Stimulated activated CD4-positive, alpha-beta T cell treated with anti-CD3 and anti-CD28 coated beads, Interleukin-15, amount 100 ng/mL, for 1 hour (primary cell): ENCODE results near the gene RBMS3.

Experiments
- DNase-seq, 2 donors: peaks; one replicate each; pipeline ENCODE4 v3.0.0-alpha.2; 2020; ENCODE audit warnings: low read depth in 1 of 2, low spot score in 1 of 2

Gene RBMS3

GRCh38 chr3:29711255-29711771 lies 430.4 kb downstream of the RBMS3 start:
- DNase-seq: no peak

DNA sequence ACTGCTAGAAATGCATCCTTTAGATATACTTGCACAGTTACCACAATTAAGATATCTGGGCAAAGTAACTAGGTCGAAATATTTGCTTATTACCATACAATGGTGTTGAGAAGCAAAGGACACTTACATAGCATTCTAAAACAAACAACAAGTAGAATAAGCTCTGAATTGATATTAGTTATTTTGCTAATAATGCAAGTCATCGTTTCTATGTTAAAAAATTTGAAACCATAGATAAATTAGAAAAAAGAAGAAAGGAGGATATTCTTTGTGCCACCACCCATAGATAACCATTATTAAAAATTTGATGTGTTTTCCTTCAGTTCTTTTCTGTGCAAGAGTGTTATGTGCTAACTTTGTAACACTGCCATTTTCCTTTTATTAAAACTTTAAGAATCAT lies 435.3 kb downstream of the RBMS3 start:
- no peak for DNase-seq

- DNase-seq: no peak
These were observed 437.8 kb downstream of the RBMS3 start for GRCh38 chr3:29718661-29719065.

DNA sequence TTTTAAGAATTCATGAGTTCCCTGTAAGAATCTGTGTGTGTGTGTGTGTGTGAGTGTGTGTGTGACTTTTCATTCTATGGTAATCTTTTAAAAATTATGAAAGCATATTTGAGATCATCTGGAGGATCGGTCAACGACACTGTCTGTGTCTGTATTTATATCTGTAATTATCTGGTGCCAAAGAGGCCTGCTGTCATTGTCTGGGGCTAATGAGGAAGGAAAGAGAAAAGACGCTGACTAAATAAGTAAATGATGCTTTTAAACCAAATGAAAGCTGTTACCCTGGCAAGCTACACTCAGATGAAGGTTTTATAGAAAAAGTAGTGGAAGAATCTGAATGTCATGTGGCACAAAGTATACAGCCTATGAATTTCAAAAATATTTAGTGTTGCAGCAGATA lies 439.8 kb downstream of the RBMS3 start:
- DNase-seq: no peak

DNA sequence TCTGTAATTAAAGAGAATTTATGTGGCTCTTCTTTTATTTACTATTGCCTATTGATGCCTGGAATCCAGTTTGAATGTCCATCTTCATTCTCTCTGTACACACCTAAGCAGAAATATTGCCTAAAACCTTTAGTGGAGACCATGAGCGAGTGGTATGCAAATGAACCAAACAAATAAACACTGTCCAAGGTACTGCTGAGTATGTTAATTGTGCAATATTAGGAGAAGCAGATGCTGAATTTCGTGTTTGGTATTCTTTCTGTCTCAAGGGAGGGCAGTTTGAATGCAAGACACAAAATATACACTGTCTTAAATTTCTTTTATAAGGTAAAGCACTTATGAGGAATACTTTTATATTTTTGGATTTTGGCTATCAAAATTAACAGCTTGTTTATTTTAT lies 440.9 kb downstream of the RBMS3 start:
- DNase-seq: no peak

GRCh38 chr3:29731050-29731449 lies 450.2 kb downstream of the RBMS3 start:
- DNase-seq: no peak

GRCh38 chr3:29741231-29741630 lies 460.4 kb downstream of the RBMS3 start:
- no peak for DNase-seq

DNA sequence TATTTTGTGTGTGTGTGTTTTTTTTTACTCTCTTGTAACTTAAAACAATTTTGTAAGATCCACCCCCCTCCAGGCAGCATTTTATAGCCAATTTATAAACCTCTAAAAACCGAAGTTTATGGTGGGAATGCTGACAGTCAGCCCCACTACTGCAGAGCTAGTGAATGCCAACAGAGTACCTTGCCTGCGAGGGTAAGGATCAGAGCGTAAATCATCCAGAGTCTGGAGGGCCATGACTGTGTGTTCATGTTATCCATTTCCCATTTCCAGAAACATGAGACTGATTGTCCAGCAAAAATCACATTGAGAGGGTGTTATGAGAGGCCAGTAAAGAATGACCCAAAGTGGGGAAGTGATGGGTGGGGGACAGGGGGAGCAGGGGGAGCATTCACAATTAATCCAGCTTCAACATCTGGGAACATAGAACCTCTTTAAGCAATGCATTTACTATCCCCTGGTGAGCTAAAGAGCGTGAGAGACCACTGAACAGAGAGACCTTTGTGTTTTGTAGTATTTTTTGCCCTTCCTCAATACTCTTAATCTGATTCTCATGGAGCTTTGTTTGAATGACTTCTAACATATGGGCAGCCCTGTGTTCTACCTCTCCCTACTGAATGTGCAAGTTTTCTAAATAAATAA lies 464.5 kb downstream of the RBMS3 start:
- DNase-seq: no peak

GRCh38 chr3:29746163-29746760 lies 465.4 kb downstream of the RBMS3 start:
- no peak for DNase-seq

DNA sequence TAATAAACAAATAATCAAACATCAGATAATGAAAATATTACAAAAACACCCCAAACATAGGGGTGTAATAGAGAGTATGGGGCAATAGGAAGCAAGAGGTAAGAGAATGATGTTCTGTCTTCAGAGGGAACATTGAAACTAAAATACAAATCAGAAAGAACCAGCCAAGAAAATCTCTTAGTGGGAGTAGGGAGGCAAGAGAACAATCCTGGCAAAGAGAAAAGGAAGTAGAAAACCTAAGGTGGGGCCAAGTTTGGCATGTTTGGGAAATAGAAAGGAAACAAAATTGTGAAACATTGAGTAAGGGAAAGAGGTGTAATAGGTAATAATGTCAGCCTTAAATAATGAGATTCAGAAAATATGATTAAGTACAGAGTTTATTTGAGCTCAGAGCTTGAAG lies 467.1 kb downstream of the RBMS3 start:
- DNase-seq: no peak

DNA sequence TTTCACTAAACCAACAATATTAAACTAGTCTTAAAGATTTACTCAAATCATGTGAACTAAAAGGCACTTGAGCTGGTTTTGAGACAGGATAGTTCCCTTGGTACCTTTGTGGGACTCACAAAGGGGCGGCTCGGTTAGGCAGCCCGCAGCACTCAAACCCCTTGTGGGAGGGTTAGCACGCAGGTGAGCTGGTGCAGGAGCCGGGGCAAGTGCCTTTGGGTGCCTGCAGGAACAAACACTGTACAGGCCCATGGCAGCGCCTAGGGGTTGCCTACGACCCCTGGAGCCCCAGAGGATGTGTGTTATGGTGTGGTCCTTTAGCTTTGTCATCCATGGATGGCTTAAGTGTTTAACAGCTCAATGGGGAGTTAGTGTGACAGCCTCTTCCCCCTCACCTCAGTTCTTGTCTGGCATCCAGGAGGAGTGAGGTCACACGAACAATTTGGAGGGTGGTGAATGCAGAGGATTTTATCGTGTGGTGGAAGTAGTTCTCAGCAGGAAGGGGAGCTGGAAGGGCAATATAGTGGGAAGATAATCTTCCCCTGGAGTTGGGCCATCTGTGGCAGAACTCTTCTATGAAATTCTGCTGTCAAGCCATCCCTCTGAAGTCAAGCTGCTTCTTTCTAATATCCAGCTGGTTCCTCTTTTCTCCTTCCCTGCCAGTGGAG lies 470.9 kb downstream of the RBMS3 start:
- peak in 1 of 2 donors; percentile 1 for DNase-seq

GRCh38 chr3:29754346-29754745 lies 473.5 kb downstream of the RBMS3 start:
- no peak for DNase-seq

GRCh38 chr3:29755416-29755815 lies 474.5 kb downstream of the RBMS3 start:
- no peak for DNase-seq

DNA sequence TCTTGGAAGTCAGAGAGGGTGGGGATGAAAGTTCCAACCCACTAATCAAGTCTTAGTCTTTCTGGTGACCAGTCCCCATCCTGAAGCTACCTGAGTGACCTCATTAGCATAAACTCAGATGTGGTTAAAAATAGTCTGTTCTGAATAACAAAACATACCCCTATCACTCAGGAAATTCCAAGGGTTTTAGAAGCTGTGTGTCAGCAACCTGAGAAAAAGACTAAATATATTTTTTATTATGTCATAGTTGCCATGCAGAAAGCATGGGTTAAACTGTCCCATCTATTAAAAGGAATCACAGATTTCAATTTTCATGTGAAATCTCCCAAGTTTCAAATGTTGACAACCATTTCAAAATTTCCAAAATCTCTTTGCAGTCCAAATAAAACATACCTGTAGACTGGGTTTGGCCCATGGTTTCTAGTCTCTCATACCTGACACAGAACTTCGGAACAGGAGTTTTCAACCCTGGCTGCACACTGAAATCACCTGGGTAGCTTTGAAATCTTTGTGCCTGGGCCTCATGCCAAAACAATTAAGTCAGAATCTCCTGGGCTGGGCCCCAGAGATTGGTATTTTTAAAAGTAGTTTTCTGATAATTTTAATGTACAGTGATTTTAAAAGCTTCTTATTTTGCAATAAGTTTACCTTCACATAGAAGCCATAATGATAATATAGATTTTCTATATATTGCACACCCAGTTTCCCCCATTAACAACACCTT lies 476.3 kb downstream of the RBMS3 start:
- no peak for DNase-seq

DNA sequence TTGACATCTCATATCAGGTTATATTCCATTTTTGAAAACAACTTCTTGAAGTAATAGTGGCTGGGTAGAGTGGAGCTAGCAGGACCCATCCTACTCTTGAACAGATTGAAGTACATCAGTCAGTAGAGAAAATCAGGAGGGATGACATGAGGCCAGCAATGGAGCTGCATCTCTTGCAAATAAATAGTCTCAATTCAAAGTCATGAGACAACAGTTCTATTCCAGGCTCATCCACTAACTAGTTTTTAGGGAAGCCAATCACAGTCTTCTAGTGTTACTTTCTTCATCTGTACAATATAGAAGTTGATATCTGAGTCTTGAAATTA lies 477.2 kb downstream of the RBMS3 start:
- DNase-seq: no peak

DNA sequence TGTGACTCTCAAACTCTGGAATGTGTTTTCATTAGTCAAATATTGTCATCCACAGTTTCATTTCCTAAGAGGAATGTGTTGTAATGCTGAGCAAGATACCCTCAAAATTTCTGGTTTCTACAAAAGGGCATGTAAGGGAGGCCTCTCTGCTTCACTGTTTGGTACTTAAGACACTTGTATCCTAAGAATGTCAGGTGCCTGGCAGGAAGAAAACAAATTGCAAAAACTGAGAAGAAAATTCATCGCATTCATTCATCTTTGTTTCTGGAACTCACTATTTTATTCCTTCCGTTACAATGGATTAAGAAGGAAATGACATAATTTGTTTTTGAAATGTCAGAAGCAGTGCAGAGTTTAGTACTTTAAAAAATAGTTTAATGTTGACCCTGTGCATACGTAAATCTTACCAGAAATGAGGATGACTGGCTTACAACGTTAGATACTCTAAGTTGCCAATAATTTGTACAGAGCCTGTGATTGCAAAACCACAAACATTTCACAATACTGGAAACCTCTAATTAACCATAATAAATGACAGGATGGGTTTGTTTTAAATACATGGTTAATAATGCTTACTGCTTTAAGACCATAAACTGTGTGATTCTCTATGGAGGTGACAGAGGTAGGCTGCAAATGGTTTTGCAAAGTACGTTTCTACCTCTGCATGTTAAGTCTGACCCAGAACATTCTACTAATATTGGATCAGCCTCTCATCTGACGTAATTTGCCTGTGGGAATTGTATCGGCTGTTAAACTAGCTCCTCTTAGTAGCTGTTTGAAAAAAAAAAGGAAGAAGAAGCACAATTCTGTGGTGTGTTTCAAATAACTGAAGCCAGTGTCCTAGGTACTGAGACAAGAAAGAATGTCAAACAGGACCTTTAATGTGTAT lies 477.8 kb downstream of the RBMS3 start:
- no peak for DNase-seq

GRCh38 chr3:29759411-29760225 lies 478.7 kb downstream of the RBMS3 start:
- DNase-seq: no peak

DNA sequence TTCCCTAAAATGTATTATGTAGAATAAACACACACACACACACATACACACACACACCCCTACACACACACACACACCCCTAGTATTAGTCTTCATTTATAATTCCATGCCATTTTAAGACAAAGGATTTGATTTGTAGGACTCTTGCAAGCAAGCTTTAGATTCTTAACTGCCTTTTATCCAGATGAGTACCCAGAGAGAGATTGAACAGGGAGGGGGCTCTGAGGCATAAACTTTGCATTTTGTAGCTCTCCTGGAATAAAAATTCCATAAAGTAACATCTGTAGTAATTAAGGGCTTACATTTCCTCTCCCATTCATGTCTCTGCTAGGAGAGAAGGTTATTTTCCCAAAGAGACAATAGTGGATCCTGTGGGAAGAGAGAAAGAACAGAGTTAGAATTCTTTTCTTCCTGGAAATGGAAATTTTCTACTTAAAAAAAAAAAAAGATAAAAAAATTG lies 479.4 kb downstream of the RBMS3 start:
- no peak for DNase-seq

GRCh38 chr3:29761517-29761916 lies 480.6 kb downstream of the RBMS3 start:
- no peak for DNase-seq

DNA sequence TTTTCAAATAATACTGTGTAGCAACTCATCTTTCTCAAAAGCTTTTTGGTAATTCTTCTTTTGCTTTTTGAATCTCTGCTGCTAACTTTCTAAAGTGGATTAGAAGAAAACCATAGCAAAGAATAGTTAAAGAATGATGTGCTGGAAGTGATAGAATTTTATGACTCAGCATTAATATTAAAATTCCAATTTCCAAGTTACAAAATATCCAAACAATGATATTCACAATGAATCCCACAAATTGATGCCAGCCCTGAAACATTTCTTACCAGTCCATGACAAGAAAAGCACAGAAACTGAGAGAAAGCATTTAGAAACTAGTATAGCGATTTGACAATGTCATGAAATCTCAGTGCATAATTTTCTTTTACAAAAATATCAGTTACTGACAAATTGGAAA lies 482.2 kb downstream of the RBMS3 start:
- DNase-seq: no peak
